HG03135 (cell line): ENCODE data around the gene CFAP299.

Source experiments
- ATAC-seq: cut with Tn5 transposase; IDR thresholded peaks from one replicate; pipeline ENCODE4 v1.9.1; 2021; ENCODE audit warnings: mild to moderate bottlenecking, moderate library complexity; ENCODE audit not compliant: unreplicated experiment

The CFAP299 gene

GRCh38 chr4:80495865-80496264, 160.3 kb downstream of the CFAP299 start:
- ATAC-seq: no peak

GRCh38 chr4:80498725-80499124, 163.2 kb downstream of the CFAP299 start:
- no peak for ATAC-seq

DNA sequence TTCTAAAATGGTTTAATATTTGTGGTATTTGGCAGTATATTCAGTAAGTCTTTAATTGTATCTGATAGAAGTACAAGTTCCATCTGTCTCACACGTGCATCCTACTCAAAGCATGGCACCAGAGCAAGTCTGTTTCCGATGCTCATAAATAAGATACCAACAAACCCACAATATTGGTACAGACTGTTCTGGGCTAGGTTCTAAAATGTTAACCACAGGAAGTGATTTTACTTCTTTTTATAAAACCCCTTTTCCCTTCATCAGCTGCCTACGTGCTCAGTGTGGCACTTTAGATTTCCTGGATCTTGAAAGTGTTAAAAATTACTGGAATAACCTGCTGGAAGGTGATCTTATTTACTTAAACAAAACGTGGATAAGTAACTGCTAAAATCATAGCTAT, 165.1 kb downstream of the CFAP299 start:
- no peak for ATAC-seq

DNA sequence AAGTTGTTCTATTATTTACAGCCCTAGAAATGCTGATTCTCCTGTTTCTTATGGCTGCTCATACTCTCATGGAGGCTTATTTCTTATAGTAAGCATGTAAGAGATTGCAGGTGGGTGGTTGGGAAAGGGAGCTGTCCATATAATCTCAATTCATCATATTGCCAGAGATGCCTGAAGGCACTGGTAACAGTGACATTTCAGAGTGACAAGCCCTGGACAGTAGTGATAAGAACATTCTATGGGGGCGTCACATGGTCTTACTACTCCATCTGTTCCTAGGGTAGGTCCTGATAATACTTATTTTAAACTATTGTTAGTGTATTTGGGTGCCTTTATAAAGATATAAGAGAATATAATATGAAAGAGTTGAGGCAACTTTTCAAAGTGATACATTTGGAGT, 171.5 kb downstream of the CFAP299 start:
- ATAC-seq: no peak

DNA sequence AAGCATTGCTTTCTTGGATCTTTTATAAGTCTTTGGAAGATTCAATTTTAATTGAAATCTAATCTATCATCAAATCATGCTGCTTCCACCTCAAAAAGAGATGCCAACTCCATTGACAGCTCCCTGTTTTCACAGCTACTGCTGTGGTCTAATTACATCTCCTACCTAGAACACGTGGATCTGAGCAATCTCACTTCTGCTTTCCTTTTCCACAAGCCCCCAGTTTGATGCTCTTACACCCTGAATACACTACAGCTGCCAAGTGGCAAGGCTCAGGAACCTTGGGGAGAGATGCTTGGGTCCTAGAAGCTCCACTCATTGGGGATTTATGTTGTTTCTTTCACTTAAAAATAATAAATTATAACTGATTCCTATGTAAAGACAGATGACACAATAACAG, 172.0 kb downstream of the CFAP299 start:
- ATAC-seq: peak; percentile 79

- ATAC-seq: no peak
Measured at GRCh38 chr4:80515496-80515895, 180.0 kb downstream of the CFAP299 start.

GRCh38 chr4:80521438-80521837, 185.9 kb downstream of the CFAP299 start:
- no peak for ATAC-seq

GRCh38 chr4:80526697-80527096, 191.2 kb downstream of the CFAP299 start:
- no peak for ATAC-seq

GRCh38 chr4:80529026-80529425, 193.5 kb downstream of the CFAP299 start:
- no peak for ATAC-seq

GRCh38 chr4:80532674-80533333, 197.3 kb downstream of the CFAP299 start:
- no peak for ATAC-seq

GRCh38 chr4:80535551-80535950, 200.0 kb downstream of the CFAP299 start:
- no peak for ATAC-seq

DNA sequence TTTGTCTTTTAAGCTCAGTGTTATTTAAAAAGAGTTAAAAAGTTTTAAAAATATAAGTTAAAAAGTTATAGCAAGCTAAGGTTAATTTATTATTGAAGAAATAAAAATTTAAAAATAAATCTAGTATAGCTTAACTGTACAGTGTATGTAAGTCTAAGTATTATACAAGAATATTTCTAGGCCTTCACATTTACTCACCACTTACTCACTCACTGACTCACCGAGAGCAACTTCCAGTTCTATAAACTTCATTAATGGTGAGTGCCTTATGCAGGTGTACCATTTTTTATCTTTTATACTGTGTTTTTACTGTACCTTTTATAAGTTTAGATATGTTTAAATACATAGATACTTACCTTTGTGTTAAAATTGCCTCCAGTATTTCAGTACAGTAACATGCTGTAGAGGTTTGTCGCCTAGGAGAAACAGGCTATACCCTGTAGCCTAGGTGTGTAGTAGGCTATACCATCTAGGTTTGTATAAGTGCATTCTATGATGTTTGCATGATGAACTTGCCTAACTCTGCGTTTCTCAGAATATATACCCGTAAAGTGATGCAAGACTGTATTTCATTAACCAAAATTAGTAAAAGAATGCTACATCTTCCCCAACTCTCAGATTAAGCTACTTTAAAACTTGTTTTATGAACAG, 202.9 kb downstream of the CFAP299 start:
- no peak for ATAC-seq

GRCh38 chr4:80539190-80539589, 203.7 kb downstream of the CFAP299 start:
- ATAC-seq: no peak

DNA sequence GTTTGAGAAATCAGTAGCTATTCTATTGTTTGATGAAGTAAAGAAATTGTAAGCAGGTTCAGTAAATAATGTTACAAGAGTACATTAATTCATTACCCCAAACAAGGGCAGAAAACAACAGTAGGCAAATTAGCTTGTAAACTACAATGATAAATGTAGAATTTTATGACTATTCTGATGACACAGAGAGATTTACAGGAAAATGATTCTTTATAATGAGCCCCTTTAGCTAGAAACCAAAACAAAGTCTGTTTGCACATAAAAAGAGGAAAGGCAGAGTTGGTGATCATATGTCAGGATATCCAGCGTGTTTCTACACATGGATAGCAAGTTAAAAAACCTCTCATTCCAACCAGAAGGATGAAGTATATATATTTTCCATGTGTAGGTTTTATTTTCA, 204.8 kb downstream of the CFAP299 start:
- no peak for ATAC-seq

DNA sequence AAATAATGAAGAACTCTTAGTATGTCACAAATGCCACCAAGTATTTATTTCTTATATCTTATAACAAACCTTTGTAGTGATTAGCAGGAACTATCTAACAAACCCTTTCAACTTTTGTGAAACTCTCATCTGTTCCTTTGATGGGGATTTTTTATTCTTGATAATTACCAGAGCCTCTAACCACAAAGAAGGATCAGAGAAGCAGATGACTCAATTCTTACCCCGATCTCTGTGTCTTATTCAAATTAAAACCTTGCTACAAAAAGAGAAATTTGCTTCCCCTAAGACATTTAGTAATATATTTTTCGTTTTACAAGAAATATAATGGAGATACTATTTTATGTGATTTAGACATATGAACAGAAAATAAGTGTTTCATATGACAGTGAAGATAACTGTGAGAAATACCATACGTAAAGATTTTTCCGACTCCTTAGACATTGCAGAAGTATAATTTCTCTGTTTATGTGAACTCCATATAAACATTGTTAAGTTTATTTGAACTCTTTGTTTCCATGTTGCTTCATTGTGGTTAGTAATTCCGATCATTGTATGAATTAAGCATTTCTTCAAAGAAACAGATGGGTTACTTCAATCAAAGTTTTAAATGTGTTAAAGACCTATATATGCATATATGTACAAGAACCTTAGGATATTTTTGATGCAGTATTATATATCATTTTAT, 205.4 kb downstream of the CFAP299 start:
- peak; percentile 94 for ATAC-seq

- no peak for ATAC-seq
Measured at GRCh38 chr4:80542747-80543146, 207.2 kb downstream of the CFAP299 start.

GRCh38 chr4:80560337-80560736, 224.8 kb downstream of the CFAP299 start:
- no peak for ATAC-seq

- no peak for ATAC-seq
Measured at GRCh38 chr4:80566203-80566872, 230.8 kb downstream of the CFAP299 start.

- ATAC-seq: no peak
Measured at GRCh38 chr4:80568891-80569290, 233.4 kb downstream of the CFAP299 start.

GRCh38 chr4:80576796-80577195, 241.3 kb downstream of the CFAP299 start:
- ATAC-seq: no peak

DNA sequence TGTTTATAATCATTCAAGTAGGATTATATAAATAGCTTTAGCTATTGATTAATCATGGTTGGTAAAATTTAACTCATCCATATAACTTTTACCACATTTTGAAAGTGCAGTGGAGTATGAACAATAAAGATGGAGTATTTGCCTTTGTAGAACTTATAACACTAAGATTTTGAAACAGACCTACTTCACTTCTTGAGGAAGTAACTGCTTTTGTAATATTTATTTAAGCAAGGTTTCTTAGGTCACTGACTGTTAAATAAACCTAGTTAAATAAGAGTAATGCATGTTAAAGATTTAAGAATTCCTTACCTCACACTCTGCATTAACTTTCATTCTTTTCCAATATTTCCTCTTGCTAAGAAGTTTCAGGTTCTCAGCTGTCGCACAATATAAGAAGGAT, 242.5 kb downstream of the CFAP299 start:
- no peak for ATAC-seq

DNA sequence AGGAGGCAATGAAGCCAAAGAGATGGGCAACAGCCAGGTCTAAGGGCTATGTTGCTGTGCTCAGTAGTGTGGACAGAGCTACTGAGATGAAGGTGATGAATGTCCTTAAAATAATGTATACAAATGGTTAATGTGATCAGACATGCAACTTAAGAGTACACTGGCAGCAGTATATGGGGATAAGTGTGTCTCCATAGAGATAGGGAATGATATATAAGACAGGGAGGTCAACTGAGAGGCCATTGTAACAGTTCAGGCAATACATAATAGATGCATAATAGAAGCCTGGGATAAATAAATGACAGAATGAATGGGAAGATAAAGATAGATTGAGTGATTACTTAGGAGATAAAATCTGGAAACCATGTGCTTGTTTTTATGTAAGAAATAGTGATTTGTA, 250.0 kb downstream of the CFAP299 start:
- no peak for ATAC-seq
